A549 (cell line): Measurements from ENCODE around the gene MT2A. TPM values are rescaled to one million over a fixed set of nuclear protein-coding genes. Genes with fewer than 3 reads are reported as not detected.

Experiments used
- ATAC-seq, 2 experiments: fragments of 200-7000 bp in 1 of 2; fragments of >200 bp in 1 of 2; cut with Nextera tagmentation in 1 of 2; cut with Tn5 transposase in 1 of 2; 3 replicates each; pipeline versions ENCODE4 v1.8.0 to v1.9.1; 2018 to 2020; ENCODE audit warnings: mild to moderate bottlenecking in 1 of 2, moderate library complexity in 1 of 2
- CTCF ChIA-PET: fragments of 300-600 bp; sonication (Branson Sonifier 250); formaldehyde crosslinking; extraction: SDS; loops from one replicate; lab custom pipeline; 2021; ENCODE audit warnings: antibody characterized with exemption, inconsistent platforms; lab: Yijun Ruan, JAX
- POLR2A ChIA-PET: fragments of 350-600 bp; formaldehyde crosslinking; extraction: SDS; loops from one replicate; lab custom pipeline; 2021; ENCODE audit warnings: antibody characterized with exemption, inconsistent platforms; lab: Yijun Ruan, JAX
- DNase-seq, 2 experiments: peaks; one replicate each; pipeline versions ENCODE4 v3.0.0 to v3.0.0-alpha.2; 2011 to 2016; ENCODE audit warnings: low read depth in 1 of 2, low spot score in 1 of 2
- FAIRE-seq: peaks from 2 replicates; lab custom pipeline; 2011; peaks lifted over from hg19 to GRCh38; lab: Jason Lieb, UNC
- H3K27ac ChIP-seq, 2 experiments: fragments of >200 bp; sonication (Bioruptor Twin); formaldehyde crosslinking; 3 replicates each; pipeline ENCODE4 v1.5.1; 2016 to 2017
- H3K4me1 ChIP-seq: fragments of >200 bp; sonication (Bioruptor Twin); formaldehyde crosslinking; 3 replicates; pipeline ENCODE4 v1.6.1; 2016
- H3K4me2 ChIP-seq: fragments of >200 bp; sonication (Bioruptor Twin); formaldehyde crosslinking; 3 replicates; pipeline ENCODE4 v1.6.1; 2016
- H3K4me3 ChIP-seq: fragments of >200 bp; sonication (Bioruptor Twin); formaldehyde crosslinking; 3 replicates; pipeline ENCODE4 v1.5.1; 2016
- H3K9me3 ChIP-seq: fragments of >200 bp; sonication (Bioruptor Twin); formaldehyde crosslinking; 3 replicates; pipeline ENCODE4 v1.6.1; 2016
- CBX8 ChIP-seq: fragments of 200-600 bp; sonication (generic); IDR thresholded peaks from 2 replicates; pipeline ENCODE4 v1.6.1; 2016
- EP300 ChIP-seq, 2 experiments: fragments of >200 bp; sonication (Bioruptor Twin); formaldehyde crosslinking; IDR thresholded peaks; 2 replicates in 1 of 2; 3 replicates in 1 of 2; pipeline ENCODE4 v1.6.1; 2016 to 2017
- FOXS1 ChIP-seq: fragments of 250-450 bp; sonication (Bioruptor Pico); IDR thresholded peaks from 2 replicates; pipeline ENCODE4 v1.5.0; 2020; ENCODE audit warnings: mild to moderate bottlenecking, moderate library complexity
- GATA3 ChIP-seq: IDR thresholded peaks from 2 replicates; pipeline ENCODE4 v1.6.1; 2012; ENCODE audit warnings: borderline replicate concordance
- HDAC2 ChIP-seq: fragments of 200-600 bp; sonication (generic); IDR thresholded peaks from 2 replicates; pipeline ENCODE4 v1.6.1; 2016
- HOXA7 ChIP-seq: fragments of 250-450 bp; sonication (Bioruptor Pico); IDR thresholded peaks from 2 replicates; pipeline ENCODE4 v1.5.0; 2020; ENCODE audit warnings: mild to moderate bottlenecking, moderate library complexity
- HOXB13 ChIP-seq: fragments of 250-450 bp; sonication (Bioruptor Pico); IDR thresholded peaks from 2 replicates; pipeline ENCODE4 v1.5.0; 2020; ENCODE audit warnings: low read depth, mild to moderate bottlenecking, moderate library complexity
- HOXB5 ChIP-seq: fragments of 250-450 bp; sonication (Bioruptor Pico); IDR thresholded peaks from 2 replicates; pipeline ENCODE4 v1.5.0; 2020; ENCODE audit warnings: mild to moderate bottlenecking, moderate library complexity
- JUNB ChIP-seq: fragments of >200 bp; sonication (Bioruptor Twin); formaldehyde crosslinking; IDR thresholded peaks from 2 replicates; pipeline ENCODE4 v1.6.1; 2016
- KDM1A ChIP-seq: fragments of 200-600 bp; sonication (generic); IDR thresholded peaks from 2 replicates; pipeline ENCODE4 v1.6.1; 2016; ENCODE audit warnings: low read depth, mild to moderate bottlenecking
- KDM5A ChIP-seq: fragments of 200-600 bp; sonication (generic); IDR thresholded peaks from 2 replicates; pipeline ENCODE4 v1.6.1; 2016; ENCODE audit warnings: antibody characterized with exemption, mild to moderate bottlenecking
- MAFK ChIP-seq: fragments of 450-650 bp; IDR thresholded peaks from 2 replicates; pipeline ENCODE4 v1.6.1; 2014; ENCODE audit not compliant: partially characterized antibody
- PHF8 ChIP-seq: fragments of 200-600 bp; sonication (generic); IDR thresholded peaks from 2 replicates; pipeline ENCODE4 v1.6.1; 2016; ENCODE audit warnings: low read depth, mild to moderate bottlenecking, antibody characterized with exemption, moderate library complexity, borderline replicate concordance
- RCOR1 ChIP-seq: fragments of 150-350 bp; IDR thresholded peaks from 2 replicates; pipeline ENCODE4 v1.6.1; 2014; ENCODE audit warnings: antibody characterized with exemption, low read length, low read depth
- RFX5 ChIP-seq: fragments of 450-650 bp; IDR thresholded peaks from 2 replicates; pipeline ENCODE4 v1.7.1; 2014; ENCODE audit warnings: antibody characterized with exemption, mild to moderate bottlenecking, moderate library complexity
- SMC3 ChIP-seq: fragments of >200 bp; sonication (Bioruptor Twin); formaldehyde crosslinking; IDR thresholded peaks from 3 replicates; pipeline ENCODE4 v1.6.1; 2018; ENCODE audit warnings: inconsistent platforms
- SREBF2 ChIP-seq: fragments of 450-650 bp; IDR thresholded peaks from 2 replicates; pipeline ENCODE4 v1.6.1; 2014; ENCODE audit warnings: mild to moderate bottlenecking, moderate library complexity
- TFCP2L1 ChIP-seq: fragments of 250-450 bp; sonication (Bioruptor Pico); IDR thresholded peaks from 2 replicates; pipeline ENCODE4 v1.5.0; 2021; ENCODE audit warnings: mild to moderate bottlenecking
- ZNF302 ChIP-seq: fragments of 250-450 bp; sonication (Bioruptor Pico); IDR thresholded peaks from 2 replicates; pipeline ENCODE4 v1.9.0; 2021; ENCODE audit warnings: inconsistent platforms, mild to moderate bottlenecking, moderate library complexity
- ZSCAN20 ChIP-seq: fragments of 250-450 bp; sonication (Bioruptor Pico); IDR thresholded peaks from 2 replicates; pipeline ENCODE4 v1.8.0; 2022; ENCODE audit warnings: mild to moderate bottlenecking, moderate library complexity
- WGBS: methylation state at CpG from one replicate; pipeline ENCODE4 v1.1.6; 2017; ENCODE audit errors: missing lambda C conversion rate; 5-methylcytosine and 5-hydroxymethylcytosine counted together
- polyA plus RNA-seq, 4 experiments: library from polyadenylated mRNA; depleted of rRNA in 3 of 4; stranded (reverse); fragments of >200 nt; fragmentation: RNase III in 1 of 4; extraction: RNeasy Plus Mini Kit Qiagen cat#74134 plus additional on column Dnase treatment in 1 of 4; gene quantifications; 2 replicates in 3 of 4; 3 replicates in 1 of 4; pipeline ENCODE4 v1.2.3, GENCODE V29; 2011 to 2017
- TF ChIP-seq, protein P1 (sequence below): fragments of 450-650 bp; IDR thresholded peaks from 2 replicates; pipeline ENCODE4 v1.6.1; 2014; ENCODE audit warnings: antibody characterized with exemption
- TF ChIP-seq, protein P2 (sequence below): fragments of 250-450 bp; sonication (Bioruptor Pico); IDR thresholded peaks from 2 replicates; pipeline ENCODE4 v1.5.0; 2020; ENCODE audit warnings: low read depth, mild to moderate bottlenecking, moderate library complexity
- TF ChIP-seq, protein P3 (sequence below): fragments of >200 bp; sonication (Bioruptor Twin); formaldehyde crosslinking; IDR thresholded peaks from 3 replicates; pipeline ENCODE4 v1.6.1; 2016
- TF ChIP-seq, protein P4 (sequence below): fragments of 250-450 bp; sonication (Bioruptor Pico); IDR thresholded peaks from 2 replicates; pipeline ENCODE4 v1.5.0; 2021; ENCODE audit warnings: mild to moderate bottlenecking, moderate library complexity, borderline replicate concordance
- TF ChIP-seq, protein P5 (sequence below): fragments of >200 bp; sonication (Bioruptor Twin); formaldehyde crosslinking; IDR thresholded peaks from 2 replicates; pipeline ENCODE4 v1.6.1; 2016
- TF ChIP-seq, protein P6 (sequence below): fragments of 200-600 bp; sonication (generic); IDR thresholded peaks from 2 replicates; pipeline ENCODE4 v1.6.1; 2016; ENCODE audit warnings: antibody characterized with exemption, mild to moderate bottlenecking, moderate library complexity
- TF ChIP-seq, protein P7 (sequence below): fragments of 150-350 bp; IDR thresholded peaks from 2 replicates; pipeline ENCODE4 v1.6.1; 2014; ENCODE audit warnings: low read depth, mild to moderate bottlenecking, low read length

The MT2A gene
- polyA plus RNA-seq, 2 of the 4 experiments (the other 2 are of a cell fraction): 39.1 to 305 TPM

DNA sequence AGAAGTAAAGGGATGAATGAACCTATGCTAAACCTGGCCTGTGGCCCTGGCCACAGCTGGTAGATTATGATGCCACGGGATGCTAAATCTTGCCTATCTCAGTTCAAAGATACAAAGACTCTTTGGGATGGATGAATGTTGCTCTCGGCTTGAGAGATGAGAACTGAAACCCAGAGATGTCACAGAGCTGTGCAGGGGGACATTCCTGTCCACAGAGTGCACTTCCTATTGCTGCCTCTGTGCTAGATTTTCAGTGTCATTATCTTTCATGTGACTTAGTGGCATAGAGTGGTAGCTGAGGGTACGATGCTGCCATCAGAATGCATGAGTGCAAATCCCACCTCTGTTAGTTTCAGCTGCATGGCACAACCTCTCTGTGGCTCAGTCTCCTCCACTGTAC, 21.8 kb downstream of the MT2A start:
- Histone ChIP-seq H3K27ac (no peak overlapping the region), H3K4me3 (no peak overlapping the region), H3K4me2 (no peak overlapping the region), H3K4me1 (peaks cover 14% of the 10 kb centered on the region), H3K9me3 (no peaks in the 10 kb centered on the region)
- ChIA-PET CTCF (interaction anchor here (0.8 to 2.6 kb wide), 9 partner anchors 10 to 116 kb away, joined by 3 to 16 read pairs (median 5); no protein-coding TSS in a partner anchor), POLR2A (no interaction called here)
- WGBS: 67% methylated on average over 3 of the region's 3 CpGs
- DNase-seq: no peak
- FAIRE-seq: no peak
- TF ChIP-seq ZSCAN20 (CRISPR knock-in tag) (no peak), SREBF2 (no peak), EP300 (IDR thresholded peaks at IDR 0.05) (no peak), FOXS1 (CRISPR knock-in tag) (no peak), HOXA7 (CRISPR knock-in tag) (no peak), TFCP2L1 (CRISPR knock-in tag) (no peak), KDM5A (no peak), ZNF302 (no peak), HOXB5 (CRISPR knock-in tag) (no peak), RFX5 (no peak), CBX8 (no peak), SMC3 (no peak), KDM1A (no peak), MAFK (no peak)
- TF ChIP-seq, protein P1, sequence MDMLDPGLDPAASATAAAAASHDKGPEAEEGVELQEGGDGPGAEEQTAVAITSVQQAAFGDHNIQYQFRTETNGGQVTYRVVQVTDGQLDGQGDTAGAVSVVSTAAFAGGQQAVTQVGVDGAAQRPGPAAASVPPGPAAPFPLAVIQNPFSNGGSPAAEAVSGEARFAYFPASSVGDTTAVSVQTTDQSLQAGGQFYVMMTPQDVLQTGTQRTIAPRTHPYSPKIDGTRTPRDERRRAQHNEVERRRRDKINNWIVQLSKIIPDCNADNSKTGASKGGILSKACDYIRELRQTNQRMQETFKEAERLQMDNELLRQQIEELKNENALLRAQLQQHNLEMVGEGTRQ: no peak
- TF ChIP-seq, protein P2, sequence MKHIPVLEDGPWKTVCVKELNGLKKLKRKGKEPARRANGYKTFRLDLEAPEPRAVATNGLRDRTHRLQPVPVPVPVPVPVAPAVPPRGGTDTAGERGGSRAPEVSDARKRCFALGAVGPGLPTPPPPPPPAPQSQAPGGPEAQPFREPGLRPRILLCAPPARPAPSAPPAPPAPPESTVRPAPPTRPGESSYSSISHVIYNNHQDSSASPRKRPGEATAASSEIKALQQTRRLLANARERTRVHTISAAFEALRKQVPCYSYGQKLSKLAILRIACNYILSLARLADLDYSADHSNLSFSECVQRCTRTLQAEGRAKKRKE (CRISPR knock-in tag): no peak
- TF ChIP-seq, protein P3, sequence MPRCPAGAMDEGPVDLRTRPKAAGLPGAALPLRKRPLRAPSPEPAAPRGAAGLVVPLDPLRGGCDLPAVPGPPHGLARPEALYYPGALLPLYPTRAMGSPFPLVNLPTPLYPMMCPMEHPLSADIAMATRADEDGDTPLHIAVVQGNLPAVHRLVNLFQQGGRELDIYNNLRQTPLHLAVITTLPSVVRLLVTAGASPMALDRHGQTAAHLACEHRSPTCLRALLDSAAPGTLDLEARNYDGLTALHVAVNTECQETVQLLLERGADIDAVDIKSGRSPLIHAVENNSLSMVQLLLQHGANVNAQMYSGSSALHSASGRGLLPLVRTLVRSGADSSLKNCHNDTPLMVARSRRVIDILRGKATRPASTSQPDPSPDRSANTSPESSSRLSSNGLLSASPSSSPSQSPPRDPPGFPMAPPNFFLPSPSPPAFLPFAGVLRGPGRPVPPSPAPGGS: no peak
- TF ChIP-seq, protein P4, sequence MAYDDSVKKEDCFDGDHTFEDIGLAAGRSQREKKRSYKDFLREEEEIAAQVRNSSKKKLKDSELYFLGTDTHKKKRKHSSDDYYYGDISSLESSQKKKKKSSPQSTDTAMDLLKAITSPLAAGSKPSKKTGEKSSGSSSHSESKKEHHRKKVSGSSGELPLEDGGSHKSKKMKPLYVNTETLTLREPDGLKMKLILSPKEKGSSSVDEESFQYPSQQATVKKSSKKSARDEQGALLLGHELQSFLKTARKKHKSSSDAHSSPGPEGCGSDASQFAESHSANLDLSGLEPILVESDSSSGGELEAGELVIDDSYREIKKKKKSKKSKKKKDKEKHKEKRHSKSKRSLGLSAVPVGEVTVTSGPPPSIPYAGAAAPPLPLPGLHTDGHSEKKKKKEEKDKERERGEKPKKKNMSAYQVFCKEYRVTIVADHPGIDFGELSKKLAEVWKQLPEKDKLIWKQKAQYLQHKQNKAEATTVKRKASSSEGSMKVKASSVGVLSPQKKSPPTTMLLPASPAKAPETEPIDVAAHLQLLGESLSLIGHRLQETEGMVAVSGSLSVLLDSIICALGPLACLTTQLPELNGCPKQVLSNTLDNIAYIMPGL (CRISPR knock-in tag): no peak
- TF ChIP-seq, protein P5, sequence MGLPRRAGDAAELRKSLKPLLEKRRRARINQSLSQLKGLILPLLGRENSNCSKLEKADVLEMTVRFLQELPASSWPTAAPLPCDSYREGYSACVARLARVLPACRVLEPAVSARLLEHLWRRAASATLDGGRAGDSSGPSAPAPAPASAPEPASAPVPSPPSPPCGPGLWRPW: no peak
- ATAC-seq: no peak

DNA sequence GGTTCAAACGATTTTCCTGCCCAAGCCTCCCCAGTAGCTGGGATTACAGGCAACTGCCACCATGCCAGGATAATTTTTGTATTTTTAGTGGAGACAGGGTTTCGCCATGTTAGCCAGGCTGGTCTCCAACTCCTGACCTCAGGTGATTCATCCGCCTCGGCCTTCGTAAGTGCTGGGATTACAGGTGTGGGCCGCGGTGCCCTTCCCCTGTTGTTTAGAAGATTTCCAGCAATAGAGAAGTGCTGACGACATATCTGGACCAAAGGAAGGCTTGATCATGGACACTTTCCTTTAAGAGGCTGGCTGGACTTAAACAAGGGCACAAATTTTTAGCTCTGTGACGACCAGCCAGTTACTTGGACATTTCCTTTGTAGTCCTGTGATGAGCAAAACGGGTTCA, 22.8 kb downstream of the MT2A start:
- ATAC-seq: no peak
- Histone ChIP-seq H3K4me3 (no peak overlapping the region), H3K4me1 (peaks cover 14% of the 10 kb centered on the region), H3K4me2 (no peak overlapping the region), H3K27ac (no peak overlapping the region), H3K9me3 (no peaks in the 10 kb centered on the region)
- CTCF ChIA-PET: interaction anchor here (1.0 to 2.6 kb wide), 6 partner anchors 9 to 71 kb away, joined by 4 to 16 read pairs (median 6); no protein-coding TSS in a partner anchor
- 73% methylated on average over 10 of the region's 10 CpGs for WGBS
- POLR2A ChIA-PET: interaction anchor here (0.7 kb wide), 1 partner anchor 12 kb away, joined by 3 read pairs; no protein-coding TSS in a partner anchor
- no peak for FAIRE-seq
- no peak for DNase-seq
- TF ChIP-seq TFCP2L1 (CRISPR knock-in tag) (no peak), GATA3 (no peak), RCOR1 (no peak), HOXB13 (CRISPR knock-in tag) (no peak), HDAC2 (no peak), MAFK (no peak), KDM5A (no peak), JUNB (no peak), PHF8 (no peak), SMC3 (no peak), EP300 (IDR thresholded peaks at IDR 0.05) (no peak)
- TF ChIP-seq, protein P6, sequence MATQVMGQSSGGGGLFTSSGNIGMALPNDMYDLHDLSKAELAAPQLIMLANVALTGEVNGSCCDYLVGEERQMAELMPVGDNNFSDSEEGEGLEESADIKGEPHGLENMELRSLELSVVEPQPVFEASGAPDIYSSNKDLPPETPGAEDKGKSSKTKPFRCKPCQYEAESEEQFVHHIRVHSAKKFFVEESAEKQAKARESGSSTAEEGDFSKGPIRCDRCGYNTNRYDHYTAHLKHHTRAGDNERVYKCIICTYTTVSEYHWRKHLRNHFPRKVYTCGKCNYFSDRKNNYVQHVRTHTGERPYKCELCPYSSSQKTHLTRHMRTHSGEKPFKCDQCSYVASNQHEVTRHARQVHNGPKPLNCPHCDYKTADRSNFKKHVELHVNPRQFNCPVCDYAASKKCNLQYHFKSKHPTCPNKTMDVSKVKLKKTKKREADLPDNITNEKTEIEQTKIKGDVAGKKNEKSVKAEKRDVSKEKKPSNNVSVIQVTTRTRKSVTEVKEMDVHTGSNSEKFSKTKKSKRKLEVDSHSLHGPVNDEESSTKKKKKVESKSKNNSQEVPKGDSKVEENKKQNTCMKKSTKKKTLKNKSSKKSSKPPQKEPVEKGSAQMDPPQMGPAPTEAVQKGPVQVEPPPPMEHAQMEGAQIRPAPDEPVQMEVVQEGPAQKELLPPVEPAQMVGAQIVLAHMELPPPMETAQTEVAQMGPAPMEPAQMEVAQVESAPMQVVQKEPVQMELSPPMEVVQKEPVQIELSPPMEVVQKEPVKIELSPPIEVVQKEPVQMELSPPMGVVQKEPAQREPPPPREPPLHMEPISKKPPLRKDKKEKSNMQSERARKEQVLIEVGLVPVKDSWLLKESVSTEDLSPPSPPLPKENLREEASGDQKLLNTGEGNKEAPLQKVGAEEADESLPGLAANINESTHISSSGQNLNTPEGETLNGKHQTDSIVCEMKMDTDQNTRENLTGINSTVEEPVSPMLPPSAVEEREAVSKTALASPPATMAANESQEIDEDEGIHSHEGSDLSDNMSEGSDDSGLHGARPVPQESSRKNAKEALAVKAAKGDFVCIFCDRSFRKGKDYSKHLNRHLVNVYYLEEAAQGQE: no peak
- TF ChIP-seq, protein P2 (CRISPR knock-in tag): no peak
- TF ChIP-seq, protein P7, sequence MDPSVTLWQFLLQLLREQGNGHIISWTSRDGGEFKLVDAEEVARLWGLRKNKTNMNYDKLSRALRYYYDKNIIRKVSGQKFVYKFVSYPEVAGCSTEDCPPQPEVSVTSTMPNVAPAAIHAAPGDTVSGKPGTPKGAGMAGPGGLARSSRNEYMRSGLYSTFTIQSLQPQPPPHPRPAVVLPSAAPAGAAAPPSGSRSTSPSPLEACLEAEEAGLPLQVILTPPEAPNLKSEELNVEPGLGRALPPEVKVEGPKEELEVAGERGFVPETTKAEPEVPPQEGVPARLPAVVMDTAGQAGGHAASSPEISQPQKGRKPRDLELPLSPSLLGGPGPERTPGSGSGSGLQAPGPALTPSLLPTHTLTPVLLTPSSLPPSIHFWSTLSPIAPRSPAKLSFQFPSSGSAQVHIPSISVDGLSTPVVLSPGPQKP: no peak
